Heart left ventricle (tissue), 16 donors: ENCODE data around the gene UNC93A. TPM values are rescaled to one million over a fixed set of nuclear protein-coding genes. Genes with fewer than 3 reads are reported as not detected.
"Not testable (repeated sequence)": the region's sequence is repeated elsewhere in the genome, so short reads cannot be mapped to it uniquely, and the experiment has no call there.

ENCODE experiments used
- ATAC-seq, 4 donors: fragments of 200-7000 bp; cut with Tn5 transposase; one replicate each; pipeline ENCODE4 v1.9.1; 2020 to 2022; ENCODE audit warnings: moderate library complexity in 4 of 4, mild to moderate bottlenecking in 3 of 4, moderate number of reproducible peaks in 1 of 4
- DNase-seq, 5 donors: peaks; one replicate each; pipeline ENCODE4 v3.0.0-alpha.2; 2020
- H3K27ac ChIP-seq, 12 donors: fragments of 200-600 bp; sonication (generic) in 4 of 12; one replicate each; pipeline versions ENCODE4 v1.5.0 to v1.8.0; 2016 to 2022; ENCODE audit warnings: mild to moderate bottlenecking in 2 of 12
- H3K27me3 ChIP-seq, 9 donors: fragments of 200-600 bp; sonication (generic) in 2 of 9; one replicate each; pipeline versions ENCODE4 v1.5.1 to v1.8.0; 2016 to 2022; ENCODE audit warnings: mild to moderate bottlenecking in 3 of 9
- H3K36me3 ChIP-seq, 9 donors: fragments of 200-600 bp; sonication (generic) in 2 of 9; one replicate each; pipeline versions ENCODE4 v1.5.0 to v1.8.0; 2018 to 2022; ENCODE audit warnings: mild to moderate bottlenecking in 2 of 9
- H3K4me1 ChIP-seq, 12 donors: fragments of 200-600 bp; sonication (generic) in 4 of 12; one replicate each; pipeline versions ENCODE4 v1.5.0 to v1.8.0; 2016 to 2022; ENCODE audit warnings: mild to moderate bottlenecking in 3 of 12
- H3K4me3 ChIP-seq, 12 donors: fragments of 200-600 bp; sonication (generic) in 4 of 12; one replicate each; pipeline versions ENCODE4 v1.5.0 to v1.8.0; 2017 to 2022; ENCODE audit warnings: mild to moderate bottlenecking in 9 of 12, moderate library complexity in 4 of 12
- H3K9me3 ChIP-seq, 12 donors: fragments of 200-600 bp; sonication (generic) in 4 of 12; one replicate each; pipeline versions ENCODE4 v1.5.0 to v1.8.0; 2016 to 2022; ENCODE audit warnings: mild to moderate bottlenecking in 1 of 12
- CTCF ChIP-seq, 12 donors: fragments of 200-600 bp; sonication (generic) in 4 of 12; IDR thresholded peaks; one replicate each; pipeline versions ENCODE4 v1.5.0 to v1.8.0; 2018 to 2022; ENCODE audit warnings: antibody characterized with exemption in 12 of 12, mild to moderate bottlenecking in 5 of 12
- POLR2A ChIP-seq, 2 donors: fragments of 450-650 bp; IDR thresholded peaks; one replicate each; pipeline ENCODE4 v1.6.1; 2017; ENCODE audit warnings: antibody characterized with exemption in 2 of 2, mild to moderate bottlenecking in 2 of 2, moderate library complexity in 2 of 2
- WGBS, 4 donors: extraction: QIAGEN DNeasy Blood & Tissue Kit in 2 of 4; methylation state at CpG; one replicate each; pipeline versions ENCODE4 v1.1.5 to v1.1.7; 2013 to 2018; 5-methylcytosine and 5-hydroxymethylcytosine counted together
- intact Hi-C, 10 donors: fragments of 100-400 bp; cut with DNase I; formaldehyde crosslinking; loops; one replicate each; pipeline versions ENCODE4 v1.11.1 to v1.14.2; 2022
- polyA plus RNA-seq, 2 donors: library from polyadenylated mRNA; stranded (reverse); fragments of 200-250 nt; gene quantifications; one replicate each; pipeline ENCODE4 v1.2.3, GENCODE V29; 2013
- total RNA-seq, 9 donors: library from RNA; depleted of rRNA in 2 of 9; stranded (reverse); fragments of >200 nt in 2 of 9; fragmentation: NEBNext Ultra II Directional in 3 of 9; extraction: Animal tissue kit (Norgen Biotek cat#: 25700) in 3 of 9; gene quantifications; one replicate each; pipeline versions ENCODE4 v1.1.0 to v1.2.4, GENCODE V29; 2016 to 2023
- donor health status: ischemic (EF 13 %, LVEDD 7.1; RV severe dilation, severe dysfunction).
- donor health status: healthy with polysubstance abuse.
- donor health status: DM: no; HTN: yes; CAD: no.
- donor health status: DM: no; HTN: no; CAD: no.
- donor health status: ischemic (EF 25% LVEDD 6.9; RV normal size, moderate dysfunction).
- donor health status: ischemic (EF 25% LVEDD 5.7; RV mildly dilated, moderate dysfunction).
- donor health status: healthy.
- donor health status: DM: yes; HTN: yes; CAD: no.
- donor health status: ischemic (EF 35%, LVEDD 5.7; RV mildly dilated, moderate dysfunction).
- donor health status: nonischemic (EF 11% LVEDD 7.7; RV severe dilation, severe dysfunction).
- donor health status: DM: yes; HTN: yes; CAD: no.
- donor health status: PGD.
- donor health status: ischemic (EF 29% LVEDD 5.4; RV normal size, mild dysfunction).
- donor health status: nonischemic (EF 23%, LVEDD 6.1; RV moderate dilation, normal function).

Gene UNC93A
- total and polyA plus RNA-seq, 11 donors = not detected

- Histone ChIP-seq H3K27ac (no peak overlapping the region), H3K27me3 (peaks cover 0 to 22% (median 3%) of the 10 kb centered on the region in 9 donors), H3K4me3 (no peak overlapping the region), H3K4me1 (no peaks in the 10 kb centered on the region), H3K36me3 (no peaks in the 10 kb centered on the region), H3K9me3 (no peaks in the 10 kb centered on the region)
- ATAC-seq (no peak), DNase-seq (no peak)
- WGBS, 4 donors = 65 to 91% (median 87%) methylated on average over 9 to 13 of the region's 13 CpGs
- TF ChIP-seq CTCF (IDR thresholded peaks at IDR 0.05) (no peak), POLR2A (IDR thresholded peaks at IDR 0.05) (no peak)
- intact Hi-C loops = loop anchor here in 1 of 10 donors (10.0 kb wide), 1 partner anchor 52 kb away; no protein-coding TSS in a partner anchor
Measured at GRCh38 chr6:167276772-167277533, 14.2 kb upstream of the UNC93A start.

GRCh38 chr6:167278173-167278940 lies 12.8 kb upstream of the UNC93A start:
- H3K4me1 ChIP-seq, H3K27ac ChIP-seq, H3K9me3 ChIP-seq, H3K36me3 ChIP-seq, DNase-seq, ATAC-seq, H3K4me3 ChIP-seq: not testable (repeated sequence)
- 73 to 81% (median 76%) methylated on average over 11 to 14 of the region's 16 CpGs for WGBS, 4 donors
- peaks cover 0 to 22% (median 3%) of the 10 kb centered on the region in 9 donors for H3K27me3 ChIP-seq
- intact Hi-C loops = loop anchor here in 1 of 10 donors (10.0 kb wide), 1 partner anchor 54 kb away; no protein-coding TSS in a partner anchor

GRCh38 chr6:167279766-167280446 lies 11.2 kb upstream of the UNC93A start:
- TF ChIP-seq CTCF (IDR thresholded peaks at IDR 0.05) (no peak), POLR2A (IDR thresholded peaks at IDR 0.05) (no peak)
- Histone ChIP-seq H3K27ac (no peak overlapping the region), H3K36me3 (no peaks in the 10 kb centered on the region), H3K4me1 (no peaks in the 10 kb centered on the region), H3K9me3 (no peaks in the 10 kb centered on the region), H3K27me3 (peaks cover 0 to 22% (median 3%) of the 10 kb centered on the region in 9 donors), H3K4me3 (no peak overlapping the region)
- intact Hi-C loops = loop anchor here in 6 of 10 donors (5.0 to 10.0 kb wide), 3 partner anchors 53 to 58 kb away; no protein-coding TSS in a partner anchor
- ATAC-seq (no peak), DNase-seq (no peak)
- WGBS, 4 donors = 82 to 94% (median 83%) methylated on average over 3 of the region's 3 CpGs

- not testable (repeated sequence) for H3K4me1 ChIP-seq, H3K36me3 ChIP-seq, ATAC-seq, H3K4me3 ChIP-seq, H3K27ac ChIP-seq, DNase-seq, H3K9me3 ChIP-seq
- intact Hi-C loops = loop anchor here in 5 of 10 donors (5.0 to 10.0 kb wide), 3 partner anchors 53 to 58 kb away; no protein-coding TSS in a partner anchor
- peaks cover 0 to 18% (median 3%) of the 10 kb centered on the region in 9 donors for H3K27me3 ChIP-seq
- WGBS, 4 donors = 56 to 69% (median 56%) methylated on average over 5 of the region's 5 CpGs
Measured at GRCh38 chr6:167280466-167280865, 10.6 kb upstream of the UNC93A start.
